HL-60 (cell line): Measurements from ENCODE around the gene RASD2.
"Not testable (repeated sequence)": the region's sequence is repeated elsewhere in the genome, so short reads cannot be mapped to it uniquely, and the experiment has no call there.

Experiments used
- DNase-seq, 2 experiments: peaks; one replicate each; pipeline ENCODE4 v3.0.0-alpha.2; 2010 to 2020; ENCODE audit warnings: low read depth in 1 of 2, low spot score in 1 of 2
- H3K27ac ChIP-seq: fragments of 250-450 bp; sonication (Bioruptor Pico); replicated peaks from 2 replicates; pipeline ENCODE4 v1.5.1; 2020; ENCODE audit warnings: mild to moderate bottlenecking, moderate library complexity
- H3K27me3 ChIP-seq: fragments of 250-450 bp; sonication (Bioruptor Pico); 2 replicates; pipeline ENCODE4 v1.5.1; 2021; ENCODE audit warnings: mild to moderate bottlenecking, moderate library complexity; ENCODE audit not compliant: insufficient read depth, poor library complexity, severe bottlenecking
- H3K4me3 ChIP-seq: replicated peaks from 2 replicates; pipeline ENCODE4 v1.5.1; 2011; ENCODE audit warnings: mild to moderate bottlenecking, control low read depth, low read length; ENCODE audit not compliant: insufficient read depth
- CTCF ChIP-seq: IDR thresholded peaks from one replicate; pipeline ENCODE4 v1.5.1; 2011; ENCODE audit warnings: low read length, control low read depth, inconsistent platforms; ENCODE audit not compliant: insufficient read depth
- GABPA ChIP-seq: IDR thresholded peaks from 2 replicates; pipeline ENCODE4 v1.6.1; 2012; ENCODE audit warnings: low read depth
- POLR2AphosphoS5 ChIP-seq: IDR thresholded peaks from 2 replicates; pipeline ENCODE4 v1.6.1; 2012; ENCODE audit warnings: low read depth
- REST ChIP-seq: IDR thresholded peaks from 2 replicates; pipeline ENCODE4 v1.6.1; 2012; ENCODE audit warnings: low read depth; ENCODE audit not compliant: insufficient replicate concordance
- SPI1 ChIP-seq: IDR thresholded peaks from 2 replicates; pipeline ENCODE4 v1.6.1; 2012; ENCODE audit warnings: low read depth, mild to moderate bottlenecking, borderline replicate concordance

Gene RASD2

GRCh38 chr22:35514366-35514765 lies 26.3 kb upstream of the RASD2 start:
- no peak for TF ChIP-seq SPI1
- no peak for TF ChIP-seq CTCF
- TF ChIP-seq GABPA, result no peak
- TF ChIP-seq REST, result no peak
- TF ChIP-seq POLR2AphosphoS5, result no peak
- DNase-seq, result no peak
- Histone ChIP-seq H3K27me3 (peaks cover 4% of the 10 kb centered on the region), H3K27ac (no peak overlapping the region), H3K4me3 (no peak overlapping the region)

- not testable (repeated sequence) for H3K4me3 ChIP-seq, H3K27ac ChIP-seq, H3K27me3 ChIP-seq, DNase-seq
These were observed 24.7 kb upstream of the RASD2 start for GRCh38 chr22:35515952-35516351.

GRCh38 chr22:35516723-35517122 lies 23.9 kb upstream of the RASD2 start:
- TF ChIP-seq POLR2AphosphoS5, result no peak
- no peak for TF ChIP-seq SPI1
- no peak for TF ChIP-seq CTCF
- TF ChIP-seq GABPA, result no peak
- TF ChIP-seq REST, result no peak
- H3K27me3 ChIP-seq, result peaks cover 4% of the 10 kb centered on the region
- H3K4me3 ChIP-seq, result no peak overlapping the region
- H3K27ac ChIP-seq, result no peak overlapping the region
- no peak for DNase-seq

- no peak for TF ChIP-seq CTCF
- no peak for TF ChIP-seq GABPA
- Histone ChIP-seq H3K27ac (no peak overlapping the region), H3K27me3 (peaks cover 4% of the 10 kb centered on the region), H3K4me3 (no peak overlapping the region)
- no peak for DNase-seq
These were observed 23.4 kb upstream of the RASD2 start for GRCh38 chr22:35517207-35517606.
